ENCODE results near the gene PRSS33. TPM values are rescaled to one million over a fixed set of nuclear protein-coding genes. Genes with fewer than 3 reads are reported as not detected.

PRSS33 gene
- total RNA-seq, 1 experiment from 2014 or later = not detected

DNA sequence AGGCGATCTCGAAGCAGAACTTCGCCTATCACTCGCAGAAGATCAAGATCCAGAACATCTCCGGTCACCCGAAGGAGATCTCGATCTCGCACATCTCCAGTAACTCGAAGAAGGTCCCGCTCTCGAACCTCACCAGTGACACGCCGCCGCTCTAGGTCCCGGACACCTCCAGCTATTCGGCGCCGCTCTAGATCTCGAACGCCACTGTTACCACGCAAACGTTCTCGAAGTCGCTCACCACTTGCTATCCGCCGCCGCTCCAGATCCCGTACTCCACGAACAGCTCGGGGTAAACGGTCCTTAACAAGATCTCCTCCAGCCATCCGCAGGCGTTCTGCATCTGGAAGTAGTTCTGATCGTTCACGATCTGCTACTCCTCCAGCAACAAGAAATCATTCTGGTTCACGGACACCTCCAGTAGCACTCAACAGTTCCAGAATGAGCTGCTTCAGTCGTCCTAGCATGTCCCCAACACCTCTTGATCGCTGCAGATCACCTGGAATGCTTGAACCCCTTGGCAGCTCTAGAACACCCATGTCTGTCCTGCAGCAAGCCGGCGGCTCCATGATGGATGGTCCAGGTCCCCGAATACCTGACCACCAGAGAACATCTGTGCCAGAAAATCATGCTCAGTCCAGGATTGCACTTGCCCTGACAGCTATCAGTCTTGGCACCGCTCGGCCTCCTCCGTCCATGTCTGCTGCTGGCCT is 20.8 kb downstream of the PRSS33 start:
- no peak for DNase-seq
- H3K18ac ChIP-seq (ENCODE audit: insufficient read length, low read depth, low read length) = no peak overlapping the region
- Mint-ChIP-seq H3K27ac (peak overlapping the region in 1 of 3 experiments; percentile 41; a peak in 2 of 7 replicates), H3K9me3 (peaks cover 25 to 40% of the 10 kb centered on the region in 2 experiments), H3K4me1 (peaks cover 3 to 33% of the 10 kb centered on the region in 2 experiments; a peak in 3 of 4 replicates), H3K4me3 (peak overlapping the region in 1 of 2 experiments; percentile 26; a peak in 1 of 5 replicates), H3K27me3 (ENCODE audit: low read depth) (peaks cover 1% of the 10 kb centered on the region; the same call in 1 of the 2 replicates), H3K36me3 (ENCODE audit: insufficient read depth in 1 of 3, low read depth in 3 of 3) (peaks cover 92 to 100% (median 100%) of the 10 kb centered on the region in 3 experiments)
- TF ChIP-seq, protein P1, sequence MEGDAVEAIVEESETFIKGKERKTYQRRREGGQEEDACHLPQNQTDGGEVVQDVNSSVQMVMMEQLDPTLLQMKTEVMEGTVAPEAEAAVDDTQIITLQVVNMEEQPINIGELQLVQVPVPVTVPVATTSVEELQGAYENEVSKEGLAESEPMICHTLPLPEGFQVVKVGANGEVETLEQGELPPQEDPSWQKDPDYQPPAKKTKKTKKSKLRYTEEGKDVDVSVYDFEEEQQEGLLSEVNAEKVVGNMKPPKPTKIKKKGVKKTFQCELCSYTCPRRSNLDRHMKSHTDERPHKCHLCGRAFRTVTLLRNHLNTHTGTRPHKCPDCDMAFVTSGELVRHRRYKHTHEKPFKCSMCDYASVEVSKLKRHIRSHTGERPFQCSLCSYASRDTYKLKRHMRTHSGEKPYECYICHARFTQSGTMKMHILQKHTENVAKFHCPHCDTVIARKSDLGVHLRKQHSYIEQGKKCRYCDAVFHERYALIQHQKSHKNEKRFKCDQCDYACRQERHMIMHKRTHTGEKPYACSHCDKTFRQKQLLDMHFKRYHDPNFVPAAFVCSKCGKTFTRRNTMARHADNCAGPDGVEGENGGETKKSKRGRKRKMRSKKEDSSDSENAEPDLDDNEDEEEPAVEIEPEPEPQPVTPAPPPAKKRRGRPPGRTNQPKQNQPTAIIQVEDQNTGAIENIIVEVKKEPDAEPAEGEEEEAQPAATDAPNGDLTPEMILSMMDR (conservative IDR thresholded peaks at IDR 0.05) = no peak
- peaks cover 20% of the 10 kb centered on the region for H3K79me1 ChIP-seq (ENCODE audit: insufficient read depth, low read depth, low read length, poor library complexity, severe bottlenecking)
- no peaks in the 10 kb centered on the region for H3K23me2 ChIP-seq (ENCODE audit: insufficient read length, low read depth, low read length, poor library complexity, severe bottlenecking)
- no peaks in the 10 kb centered on the region for H3K27me3 ChIP-seq (ENCODE audit: insufficient read depth, low read length)
- no CpG with 5 or more reads among the region's 44 CpGs for WGBS (ENCODE audit: extremely low coverage, insufficient read length, low lambda C conversion rate)
- no peak overlapping the region for H4K8ac ChIP-seq (replicated peaks; ENCODE audit: insufficient read length, low read depth, low read length)
- H2AFZ ChIP-seq (ENCODE audit: low read length) = no peak overlapping the region
- H4K20me1 ChIP-seq (ENCODE audit: control insufficient read depth, insufficient read depth, insufficient read length) = no peaks in the 10 kb centered on the region
- no peaks in the 10 kb centered on the region for H3K9me3 ChIP-seq (ENCODE audit: control insufficient read depth, low read depth, low read length)
- no peak overlapping the region for H4K91ac ChIP-seq (ENCODE audit: insufficient read length, low read depth, low read length)
- H3K4ac ChIP-seq (ENCODE audit: low read depth, low read length) = no peak overlapping the region
- no peak overlapping the region for H2BK12ac ChIP-seq (ENCODE audit: insufficient read length, low read depth, low read length)
- H3K4me1 ChIP-seq (ENCODE audit: insufficient read depth, low read length) = no peaks in the 10 kb centered on the region
- H4K5ac ChIP-seq (ENCODE audit: insufficient read length, low read depth, low read length) = no peak overlapping the region
- no peak overlapping the region for H2BK120ac ChIP-seq (ENCODE audit: low read depth, low read length, poor library complexity, severe bottlenecking)
- H3K27ac ChIP-seq (ENCODE audit: insufficient read length, low read depth, low read length) = no peak overlapping the region
- no peak overlapping the region for H3K14ac ChIP-seq (ENCODE audit: insufficient read depth, low read length)
- peaks cover 2% of the 10 kb centered on the region; the same call in 1 of the 2 replicates for H3K79me2 ChIP-seq (ENCODE audit: insufficient read depth, low read length)
- H3K56ac ChIP-seq (ENCODE audit: insufficient read length, low read depth, low read length) = no peak overlapping the region
- no peak overlapping the region for H3K23ac ChIP-seq (ENCODE audit: insufficient read length, low read depth, low read length)
- H2AK5ac ChIP-seq (ENCODE audit: insufficient read length, low read length) = no peak overlapping the region
- H2BK5ac ChIP-seq (ENCODE audit: insufficient read length, low read length) = no peak overlapping the region
- H3K4me2 ChIP-seq (ENCODE audit: insufficient read depth, insufficient read length, low read length) = no peak overlapping the region
- H3T11ph ChIP-seq (ENCODE audit: low read length) = no peak overlapping the region
- no peak overlapping the region for H3K9ac ChIP-seq (ENCODE audit: extremely low read depth, insufficient read length, low read length)
- H2BK15ac ChIP-seq (ENCODE audit: low read depth, low read length) = no peak overlapping the region
- H2BK20ac ChIP-seq (ENCODE audit: low read depth, low read length, poor library complexity, severe bottlenecking) = no peak overlapping the region
